Suprapubic skin (tissue), 4 donors: ENCODE data around the gene ANKMY1.

Experiments used
- CTCF ChIP-seq, 2 donors: fragments of 200-600 bp in 1 of 2; fragments of 450-650 bp in 1 of 2; sonication (generic) in 1 of 2; IDR thresholded peaks; one replicate each; pipeline ENCODE4 v1.5.1; 2016 to 2019; ENCODE audit warnings: antibody characterized with exemption in 2 of 2, mild to moderate bottlenecking in 1 of 2, moderate library complexity in 1 of 2
- EP300 ChIP-seq: sonication (generic); formaldehyde crosslinking; IDR thresholded peaks from one replicate; pipeline ENCODE4 v1.6.1; 2017; ENCODE audit warnings: antibody characterized with exemption
- POLR2A ChIP-seq, 2 donors: fragments of 450-650 bp; IDR thresholded peaks; one replicate each; pipeline ENCODE4 v1.6.1; 2017; ENCODE audit warnings: antibody characterized with exemption in 2 of 2, mild to moderate bottlenecking in 2 of 2, moderate library complexity in 2 of 2
- POLR2AphosphoS5 ChIP-seq, 3 donors: sonication (generic); formaldehyde crosslinking; IDR thresholded peaks; one replicate each; pipeline ENCODE4 v1.6.1; 2017; ENCODE audit warnings: antibody characterized with exemption in 3 of 3

GRCh38 chr2:240569523-240569997 lies 11.8 kb upstream of the ANKMY1 start:
- no peak for TF ChIP-seq CTCF (IDR thresholded peaks at IDR 0.05)
- no peak for TF ChIP-seq EP300
- TF ChIP-seq POLR2A (IDR thresholded peaks at IDR 0.05), result no peak
- no peak for TF ChIP-seq POLR2AphosphoS5 (IDR thresholded peaks at IDR 0.05)
